GM23338 (cell line): Measurements from ENCODE around the gene IGLL5.

Source experiments
- EZH2 ChIP-seq: fragments of 200-600 bp; sonication (generic); IDR thresholded peaks from one replicate; pipeline ENCODE4 v1.8.0; 2017; ENCODE audit warnings: antibody characterized with exemption, mild to moderate bottlenecking, low read depth; ENCODE audit not compliant: unreplicated experiment
- ZNF331 ChIP-seq: fragments of 250-450 bp; sonication (Bioruptor Pico); IDR thresholded peaks from 2 replicates; pipeline ENCODE4 v1.5.0; 2020; ENCODE audit warnings: low read depth, mild to moderate bottlenecking, moderate library complexity
- TF ChIP-seq, protein P1 (sequence below): IDR thresholded peaks from one replicate; pipeline ENCODE4 v1.6.1; 2018; ENCODE audit warnings: antibody characterized with exemption; ENCODE audit not compliant: unreplicated experiment
- TF ChIP-seq, protein P2 (sequence below), 2 experiments: fragments of 200-600 bp in 1 of 2; sonication (generic) in 1 of 2; conservative IDR thresholded peaks; 2 replicates each; pipeline versions ENCODE4 v1.5.1 to v1.6.1; 2016 to 2017; ENCODE audit warnings: antibody characterized with exemption in 2 of 2, low read depth in 2 of 2, mild to moderate bottlenecking in 2 of 2, moderate library complexity in 1 of 2

DNA sequence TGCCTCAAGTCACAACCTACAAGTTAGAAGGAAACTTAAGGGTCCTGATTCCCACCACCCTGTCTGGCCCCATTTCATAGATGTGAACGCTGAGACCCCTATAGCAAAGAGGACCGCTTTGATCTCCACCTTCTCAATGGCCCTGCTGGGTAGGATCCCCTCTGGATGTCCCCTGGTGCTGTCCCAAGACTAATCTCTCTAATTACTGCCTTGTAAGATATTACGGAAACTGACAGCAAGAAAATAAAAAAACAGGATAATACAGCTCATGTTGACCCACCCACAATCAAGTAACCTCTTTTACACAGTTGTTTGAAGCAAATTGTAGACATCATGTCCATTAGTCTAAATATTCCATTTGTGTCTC, 20.9 kb downstream of the IGLL5 start:
- TF ChIP-seq, protein P1, sequence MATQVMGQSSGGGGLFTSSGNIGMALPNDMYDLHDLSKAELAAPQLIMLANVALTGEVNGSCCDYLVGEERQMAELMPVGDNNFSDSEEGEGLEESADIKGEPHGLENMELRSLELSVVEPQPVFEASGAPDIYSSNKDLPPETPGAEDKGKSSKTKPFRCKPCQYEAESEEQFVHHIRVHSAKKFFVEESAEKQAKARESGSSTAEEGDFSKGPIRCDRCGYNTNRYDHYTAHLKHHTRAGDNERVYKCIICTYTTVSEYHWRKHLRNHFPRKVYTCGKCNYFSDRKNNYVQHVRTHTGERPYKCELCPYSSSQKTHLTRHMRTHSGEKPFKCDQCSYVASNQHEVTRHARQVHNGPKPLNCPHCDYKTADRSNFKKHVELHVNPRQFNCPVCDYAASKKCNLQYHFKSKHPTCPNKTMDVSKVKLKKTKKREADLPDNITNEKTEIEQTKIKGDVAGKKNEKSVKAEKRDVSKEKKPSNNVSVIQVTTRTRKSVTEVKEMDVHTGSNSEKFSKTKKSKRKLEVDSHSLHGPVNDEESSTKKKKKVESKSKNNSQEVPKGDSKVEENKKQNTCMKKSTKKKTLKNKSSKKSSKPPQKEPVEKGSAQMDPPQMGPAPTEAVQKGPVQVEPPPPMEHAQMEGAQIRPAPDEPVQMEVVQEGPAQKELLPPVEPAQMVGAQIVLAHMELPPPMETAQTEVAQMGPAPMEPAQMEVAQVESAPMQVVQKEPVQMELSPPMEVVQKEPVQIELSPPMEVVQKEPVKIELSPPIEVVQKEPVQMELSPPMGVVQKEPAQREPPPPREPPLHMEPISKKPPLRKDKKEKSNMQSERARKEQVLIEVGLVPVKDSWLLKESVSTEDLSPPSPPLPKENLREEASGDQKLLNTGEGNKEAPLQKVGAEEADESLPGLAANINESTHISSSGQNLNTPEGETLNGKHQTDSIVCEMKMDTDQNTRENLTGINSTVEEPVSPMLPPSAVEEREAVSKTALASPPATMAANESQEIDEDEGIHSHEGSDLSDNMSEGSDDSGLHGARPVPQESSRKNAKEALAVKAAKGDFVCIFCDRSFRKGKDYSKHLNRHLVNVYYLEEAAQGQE, result no peak
- TF ChIP-seq, protein P2, sequence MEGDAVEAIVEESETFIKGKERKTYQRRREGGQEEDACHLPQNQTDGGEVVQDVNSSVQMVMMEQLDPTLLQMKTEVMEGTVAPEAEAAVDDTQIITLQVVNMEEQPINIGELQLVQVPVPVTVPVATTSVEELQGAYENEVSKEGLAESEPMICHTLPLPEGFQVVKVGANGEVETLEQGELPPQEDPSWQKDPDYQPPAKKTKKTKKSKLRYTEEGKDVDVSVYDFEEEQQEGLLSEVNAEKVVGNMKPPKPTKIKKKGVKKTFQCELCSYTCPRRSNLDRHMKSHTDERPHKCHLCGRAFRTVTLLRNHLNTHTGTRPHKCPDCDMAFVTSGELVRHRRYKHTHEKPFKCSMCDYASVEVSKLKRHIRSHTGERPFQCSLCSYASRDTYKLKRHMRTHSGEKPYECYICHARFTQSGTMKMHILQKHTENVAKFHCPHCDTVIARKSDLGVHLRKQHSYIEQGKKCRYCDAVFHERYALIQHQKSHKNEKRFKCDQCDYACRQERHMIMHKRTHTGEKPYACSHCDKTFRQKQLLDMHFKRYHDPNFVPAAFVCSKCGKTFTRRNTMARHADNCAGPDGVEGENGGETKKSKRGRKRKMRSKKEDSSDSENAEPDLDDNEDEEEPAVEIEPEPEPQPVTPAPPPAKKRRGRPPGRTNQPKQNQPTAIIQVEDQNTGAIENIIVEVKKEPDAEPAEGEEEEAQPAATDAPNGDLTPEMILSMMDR (conservative IDR thresholded peaks at IDR 0.05; ENCODE audit: low read depth in 2 of 2), result no peak
- TF ChIP-seq ZNF331 (CRISPR knock-in tag), result no peak
- no peak for TF ChIP-seq EZH2
